Transverse colon (tissue), 4 donors: ENCODE results near the gene KIF5A. TPM values are rescaled to one million over a fixed set of nuclear protein-coding genes. Genes with fewer than 3 reads are reported as not detected.

Source experiments
- DNase-seq: peaks from one replicate; pipeline ENCODE4 v3.0.0-alpha.2; 2019
- H3K27ac ChIP-seq, 4 donors: fragments of 200-600 bp; sonication (generic); 2 replicates each; pipeline ENCODE4 v1.5.1; 2016 to 2018; ENCODE audit warnings: inconsistent platforms in 4 of 4
- H3K27me3 ChIP-seq: fragments of 200-600 bp; sonication (generic); 2 replicates; pipeline ENCODE4 v1.5.1; 2017; ENCODE audit warnings: inconsistent platforms
- H3K36me3 ChIP-seq, 4 donors: fragments of 200-600 bp; sonication (generic); 2 replicates each; pipeline ENCODE4 v1.5.1; 2017 to 2019; ENCODE audit warnings: inconsistent platforms in 4 of 4
- H3K4me1 ChIP-seq, 4 donors: fragments of 200-600 bp; sonication (generic); 2 replicates each; pipeline ENCODE4 v1.5.1; 2017 to 2020; ENCODE audit warnings: inconsistent platforms in 4 of 4
- H3K4me3 ChIP-seq, 4 donors: fragments of 200-600 bp; sonication (generic); 1 replicate in 1 of 4; 2 replicates in 3 of 4; pipeline versions ENCODE4 v1.5.1 to v1.6.1; 2017 to 2019; ENCODE audit warnings: inconsistent platforms in 4 of 4
- H3K9me3 ChIP-seq, 2 donors: fragments of 200-600 bp; sonication (generic); 2 replicates each; pipeline ENCODE4 v1.5.1; 2017 to 2019; ENCODE audit warnings: inconsistent platforms in 2 of 2
- CTCF ChIP-seq, 5 experiments: fragments of 200-600 bp in 3 of 5; fragments of 450-650 bp in 2 of 5; sonication (generic) in 3 of 5; IDR thresholded peaks; 1 replicate in 2 of 5; 2 replicates in 3 of 5; pipeline ENCODE4 v1.5.1; 2016 to 2017; ENCODE audit warnings: antibody characterized with exemption in 5 of 5, inconsistent platforms in 3 of 5, mild to moderate bottlenecking in 2 of 5, moderate library complexity in 1 of 5
- EP300 ChIP-seq: sonication (generic); formaldehyde crosslinking; IDR thresholded peaks from one replicate; pipeline ENCODE4 v1.6.1; 2017; ENCODE audit warnings: antibody characterized with exemption, low read depth
- POLR2A ChIP-seq: fragments of 450-650 bp; IDR thresholded peaks from one replicate; pipeline ENCODE4 v1.6.1; 2016; ENCODE audit warnings: antibody characterized with exemption, mild to moderate bottlenecking, moderate library complexity
- POLR2AphosphoS5 ChIP-seq, 3 donors: sonication (generic); formaldehyde crosslinking; IDR thresholded peaks; one replicate each; pipeline ENCODE4 v1.6.1; 2016; ENCODE audit warnings: antibody characterized with exemption in 3 of 3
- WGBS, 2 donors: methylation state at CpG; one replicate each; pipeline ENCODE4 v1.1.5; 2018; ENCODE audit warnings: low coverage in 1 of 2; 5-methylcytosine and 5-hydroxymethylcytosine counted together
- in situ Hi-C, 4 donors: fragments of 200-750 bp; cut with MboI; loops; one replicate each; pipeline versions ENCODE4 v1.15.0 to v1.15.1; 2017; ENCODE audit warnings: low sequenced_read_pairs in 3 of 4, low pct_ligation_motif_present in 1 of 4, low pct_unique_long_range_greater_than_20kb in 1 of 4
- intact Hi-C: fragments of 100-400 bp; cut with DNase I; formaldehyde crosslinking; loops from one replicate; pipeline ENCODE4 v1.15.1; 2023; ENCODE audit warnings: low total_unique reads
- total RNA-seq, 4 donors: library from RNA; depleted of rRNA; stranded (reverse); fragments of >200 nt; gene quantifications; one replicate each; pipeline ENCODE4 v1.1.0, GENCODE V29; 2016

KIF5A gene
- total RNA-seq, 4 donors from 2014 or later = 1.3 to 6.2 (median 1.6) TPM

- in situ Hi-C loops (no loop called here), intact Hi-C loops (no loop called here)
Observed at GRCh38 chr12:57519796-57520052, 30.1 kb upstream of the KIF5A start.

GRCh38 chr12:57520053-57520818 is 29.6 kb upstream of the KIF5A start, which contains the start of gene DDIT3:
Gene DDIT3, minus strand, starts transcription at chr12:57520514. Its CDS starts 3,108 bp downstream, at chr12:57517406.
- in situ Hi-C loops = no loop called here
- Histone ChIP-seq H3K4me1 (peaks cover 42 to 63% (median 56%) of the 10 kb centered on the region in 4 donors), H3K27ac (peak within 1 kb of the TSS; percentile 97 to 100 (median 98)), H3K27me3 (no peaks in the 10 kb centered on the region), H3K9me3 (no peaks in the 10 kb centered on the region), H3K4me3 (peak within 1 kb of the TSS; percentile 60 to 88 (median 72)), H3K36me3 (peaks cover 0 to 23% (median 10%) of the 10 kb centered on the region in 4 donors)
- TF ChIP-seq POLR2AphosphoS5 (IDR thresholded peaks at IDR 0.05) (peak; percentile 100), EP300 (peak; percentile 80), POLR2A (peak; percentile 100), CTCF (IDR thresholded peaks at IDR 0.05) (no peak)
- WGBS, 2 donors = 1% methylated on average over 43 of the region's 52 CpGs; no CpG with 5 or more reads in 1 of the 2 donors
- DNase-seq = peak; percentile 100
- intact Hi-C loops = no loop called here

More at GRCh38 chr12:57519796-57520052, 30.1 kb upstream of the KIF5A start:
- Histone ChIP-seq H3K4me1 (peaks cover 38 to 57% (median 52%) of the 10 kb centered on the region in 4 donors), H3K36me3 (peaks cover 0 to 28% (median 10%) of the 10 kb centered on the region in 4 donors), H3K27me3 (no peaks in the 10 kb centered on the region), H3K9me3 (no peaks in the 10 kb centered on the region), H3K27ac (peak overlapping the region; percentile 97 to 100 (median 98)), H3K4me3 (peak overlapping the region; percentile 60 to 88 (median 72))
- 0% methylated on average over 7 of the region's 8 CpGs; no CpG with 5 or more reads in 1 of the 2 donors for WGBS, 2 donors
- TF ChIP-seq CTCF (IDR thresholded peaks at IDR 0.05) (no peak), POLR2A (no peak)
- DNase-seq = no peak

GRCh38 chr12:57521525-57522010 is 28.3 kb upstream of the KIF5A start:
- Histone ChIP-seq H3K4me3 (peak overlapping the region in 2 of 4 donors; percentile 76 to 81), H3K36me3 (peaks cover 0 to 22% (median 4%) of the 10 kb centered on the region in 4 donors), H3K27ac (peak overlapping the region; percentile 97 to 100 (median 98)), H3K4me1 (peaks cover 42 to 71% (median 58%) of the 10 kb centered on the region in 4 donors), H3K9me3 (no peaks in the 10 kb centered on the region), H3K27me3 (no peaks in the 10 kb centered on the region)
- in situ Hi-C loops (no loop called here), intact Hi-C loops (no loop called here)
- TF ChIP-seq POLR2AphosphoS5 (IDR thresholded peaks at IDR 0.05) (no peak), POLR2A (no peak), EP300 (no peak), CTCF (IDR thresholded peaks at IDR 0.05) (no peak)
- peak; percentile 58 for DNase-seq
- WGBS, 2 donors = 25 to 40% methylated on average over 5 to 17 of the region's 17 CpGs

- 0 to 1% methylated on average over 1 to 16 of the region's 57 CpGs for WGBS, 2 donors
- in situ Hi-C loops (no loop called here), intact Hi-C loops (no loop called here)
- peak; percentile 94 for DNase-seq
- Histone ChIP-seq H3K27me3 (no peaks in the 10 kb centered on the region), H3K4me1 (peaks cover 42 to 67% (median 57%) of the 10 kb centered on the region in 4 donors), H3K4me3 (peak within 1 kb of the TSS; percentile 68 to 82 (median 78)), H3K36me3 (peaks cover 0 to 16% (median 3%) of the 10 kb centered on the region in 4 donors), H3K9me3 (no peaks in the 10 kb centered on the region), H3K27ac (peak within 1 kb of the TSS; percentile 97 to 100 (median 98))
- peak; percentile 40 to 73 (median 72) for TF ChIP-seq POLR2AphosphoS5 (IDR thresholded peaks at IDR 0.05)
- TF ChIP-seq POLR2A = peak; percentile 61
- TF ChIP-seq CTCF (IDR thresholded peaks at IDR 0.05) = no peak
- no peak for TF ChIP-seq EP300
Observed at GRCh38 chr12:57522011-57522886, 27.6 kb upstream of the KIF5A start, which contains the start of gene MBD6. Gene MBD6, plus strand, starts transcription at chr12:57522824. Its CDS starts 1,480 bp downstream, at chr12:57524304.
